Stimulated activated CD8-positive, alpha-beta memory T cell treated with anti-CD3 and anti-CD28 coated beads, Interleukin-4, amount 100 ng/mL, for 24 hours (primary cell): ENCODE results near the gene CDCA4.

Experiments
- DNase-seq: peaks from one replicate; pipeline ENCODE4 v3.0.0-alpha.2; 2020; ENCODE audit warnings: low read depth

Gene CDCA4

GRCh38 chr14:104989236-104989950 is 31.5 kb downstream of the CDCA4 start:
- DNase-seq: no peak

- DNase-seq: no peak
These were observed 34.3 kb downstream of the CDCA4 start for GRCh38 chr14:104986487-104987164.

- peak; percentile 82 for DNase-seq
These were observed 35.0 kb downstream of the CDCA4 start, which contains the start of gene CLBA1 for GRCh38 chr14:104985675-104986486. Gene CLBA1, plus strand, starts transcription at chr14:104985788. Its CDS starts 644 bp downstream, at chr14:104986432.

- DNase-seq: no peak
These were observed 36.6 kb downstream of the CDCA4 start for GRCh38 chr14:104984056-104984894.

- DNase-seq: no peak
These were observed 37.6 kb downstream of the CDCA4 start for GRCh38 chr14:104983231-104983721.

GRCh38 chr14:104982548-104983230 is 38.2 kb downstream of the CDCA4 start:
- no peak for DNase-seq

GRCh38 chr14:104981699-104982541 is 39.0 kb downstream of the CDCA4 start:
- no peak for DNase-seq

- no peak for DNase-seq
These were observed 40.0 kb downstream of the CDCA4 start for GRCh38 chr14:104980611-104981531.

- DNase-seq: no peak
These were observed 40.9 kb downstream of the CDCA4 start for GRCh38 chr14:104979758-104980610.

- DNase-seq: no peak
These were observed 41.9 kb downstream of the CDCA4 start for GRCh38 chr14:104978746-104979691.

GRCh38 chr14:104977681-104978653 is 42.9 kb downstream of the CDCA4 start, which contains the start of gene AHNAK2:
Gene AHNAK2, minus strand, starts transcription at chr14:104978374. Its CDS starts 137 bp downstream, at chr14:104978237.
- DNase-seq: peak; percentile 36

GRCh38 chr14:104977008-104977680 is 43.7 kb downstream of the CDCA4 start:
- no peak for DNase-seq

GRCh38 chr14:104976198-104977007 is 44.5 kb downstream of the CDCA4 start:
- peak; percentile 79 for DNase-seq
